K562 treated with DMSO at 1 percent for 12 hours (cell line): ENCODE data around the gene PCDHGB3. TPM values are rescaled to one million over a fixed set of nuclear protein-coding genes. Genes with fewer than 3 reads are reported as not detected.

Experiments
- total RNA-seq: library from RNA; unstranded; fragments of 300-600 nt; gene quantifications from 2 replicates; pipeline ENCODE4 v1.2.3, GENCODE V29; 2022; ENCODE audit not compliant: insufficient read depth

Gene PCDHGB3
- total RNA-seq, 1 experiment from 2014 or later: 1.2 TPM

GRCh38 chr5:141407790-141408505 is 37.9 kb downstream of the PCDHGB3 start, which contains the start of gene PCDHGB6:
Gene PCDHGB6, plus strand, starts transcription at chr5:141408021. Its CDS starts 182 bp downstream, at chr5:141408203.

DNA sequence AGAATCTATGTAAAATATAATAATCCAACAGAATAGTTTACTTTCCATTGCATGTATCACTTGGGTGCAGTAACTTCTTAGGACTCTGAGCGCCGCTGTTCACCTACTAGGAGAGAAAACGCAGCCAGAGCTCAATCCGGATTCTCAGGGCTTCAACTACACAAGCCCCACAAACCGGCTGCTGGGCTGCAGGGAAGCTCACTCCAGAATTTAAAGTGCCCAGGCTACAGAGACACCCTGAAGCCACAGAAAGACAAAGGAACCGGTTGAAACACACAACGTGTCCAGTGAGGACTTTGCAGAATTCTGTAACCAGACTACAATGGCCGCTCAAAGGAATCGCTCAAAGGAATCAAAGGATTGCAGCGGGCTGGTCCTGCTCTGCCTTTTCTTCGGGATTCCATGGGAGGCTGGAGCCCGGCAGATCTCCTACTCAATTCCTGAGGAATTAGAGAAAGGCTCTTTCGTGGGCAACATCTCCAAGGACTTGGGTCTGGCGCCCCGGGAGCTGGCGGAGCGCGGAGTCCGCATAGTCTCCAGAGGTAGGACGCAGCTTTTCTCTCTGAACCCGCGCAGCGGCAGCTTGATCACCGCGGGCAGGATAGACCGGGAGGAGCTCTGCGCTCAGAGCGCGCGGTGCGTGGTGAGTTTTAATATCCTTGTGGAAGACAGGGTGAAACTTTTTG is 43.0 kb downstream of the PCDHGB3 start, which contains the start of gene PCDHGA10:
PCDHGA10 (plus strand) TSS at position 134 of the 686 bp plus-strand sequence; CDS start at position 323, 189 bp downstream.

DNA sequence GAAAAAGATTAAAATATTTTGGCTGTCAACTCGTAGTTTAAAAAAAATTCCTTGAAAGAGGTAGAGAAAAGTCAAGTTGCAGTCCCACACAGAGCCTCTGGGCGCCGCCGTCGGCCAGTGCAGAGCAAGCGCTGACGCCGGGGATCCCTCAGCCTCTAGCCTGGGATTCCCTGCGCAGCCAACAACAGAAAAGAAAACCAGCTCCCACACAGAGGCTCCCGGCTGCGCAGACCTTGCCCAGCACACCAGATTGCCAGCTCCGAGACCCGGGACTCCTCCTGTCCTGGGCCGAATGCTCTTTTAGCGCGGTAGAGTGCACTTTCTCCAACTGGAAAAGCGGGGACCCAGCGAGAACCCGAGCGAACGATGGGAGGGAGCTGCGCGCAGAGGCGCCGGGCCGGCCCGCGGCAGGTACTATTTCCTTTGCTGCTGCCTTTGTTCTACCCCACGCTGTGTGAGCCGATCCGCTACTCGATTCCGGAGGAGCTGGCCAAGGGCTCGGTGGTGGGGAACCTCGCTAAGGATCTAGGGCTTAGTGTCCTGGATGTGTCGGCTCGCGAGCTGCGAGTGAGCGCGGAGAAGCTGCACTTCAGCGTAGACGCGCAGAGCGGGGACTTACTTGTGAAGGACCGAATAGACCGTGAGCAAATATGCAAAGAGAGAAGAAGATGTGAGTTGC is 47.6 kb downstream of the PCDHGB3 start, which contains the start of gene PCDHGB7:
PCDHGB7 (plus strand) TSS at position 184 of the 679 bp plus-strand sequence; CDS start at position 367, 183 bp downstream.

DNA sequence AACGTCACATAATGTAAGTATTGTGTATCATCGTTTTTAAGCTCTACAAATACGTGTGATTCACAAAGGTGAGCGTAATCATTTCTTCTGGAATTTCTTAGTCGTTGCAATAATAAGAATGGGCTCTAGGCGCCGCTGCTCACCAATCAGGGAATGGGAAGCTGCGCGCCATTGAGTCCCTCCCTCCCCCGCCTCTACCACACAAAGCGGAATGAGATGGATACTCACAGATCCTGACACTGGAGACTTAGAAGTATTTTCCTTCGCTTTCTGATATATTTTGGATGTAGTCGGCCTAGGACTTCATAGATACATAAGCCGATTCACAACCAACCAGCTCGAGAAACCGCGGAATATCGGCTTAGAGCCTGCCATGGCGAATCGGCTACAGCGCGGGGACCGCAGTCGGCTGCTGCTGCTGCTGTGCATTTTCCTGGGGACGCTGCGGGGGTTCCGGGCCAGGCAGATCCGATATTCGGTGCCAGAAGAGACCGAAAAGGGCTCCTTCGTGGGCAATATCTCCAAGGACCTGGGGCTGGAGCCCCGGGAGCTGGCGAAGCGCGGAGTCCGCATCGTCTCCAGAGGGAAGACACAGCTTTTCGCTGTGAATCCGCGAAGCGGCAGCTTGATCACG is 50.9 kb downstream of the PCDHGB3 start, which contains the start of gene PCDHGA11:
PCDHGA11 (plus strand) TSS at position 197 of the 634 bp plus-strand sequence; CDS start at position 374, 177 bp downstream.

Other genes with a start within 250 kb of the PCDHGB3 start
- gene PCDHB4, start 248.4 kb upstream of the PCDHGB3 start, total RNA-seq: not detected in 2 replicates
- 0.25 TPM in 1 of 2 replicates, not detected in the other for gene PCDHB5, start 235.0 kb upstream of the PCDHGB3 start, total RNA-seq
- not detected in 2 replicates for gene PCDHB6, start 220.2 kb upstream of the PCDHGB3 start, total RNA-seq
- gene PCDHB7, start 197.6 kb upstream of the PCDHGB3 start, total RNA-seq: not detected in 2 replicates
- not detected in 2 replicates for gene PCDHB8, start 192.5 kb upstream of the PCDHGB3 start, total RNA-seq
- 0.15 TPM in 1 of 2 replicates, not detected in the other for gene PCDHB16, start 187.9 kb upstream of the PCDHGB3 start, total RNA-seq
- not detected in 2 replicates for gene PCDHB9, start 183.1 kb upstream of the PCDHGB3 start, total RNA-seq
- not detected in 2 replicates for gene PCDHB10, start 177.9 kb upstream of the PCDHGB3 start, total RNA-seq
- gene PCDHB11, start 170.6 kb upstream of the PCDHGB3 start, total RNA-seq: not detected in 2 replicates
- not detected in 2 replicates for gene PCDHB12, start 161.5 kb upstream of the PCDHGB3 start, total RNA-seq
- gene PCDHB13, start 156.3 kb upstream of the PCDHGB3 start, total RNA-seq: 0.26 TPM in 1 of 2 replicates, not detected in the other
- not detected in 2 replicates for gene PCDHB14, start 146.9 kb upstream of the PCDHGB3 start, total RNA-seq
- gene PCDHB15, start 124.8 kb upstream of the PCDHGB3 start, total RNA-seq: 0.33 TPM in 1 of 2 replicates, not detected in the other
- gene SLC25A2, start 66.2 kb upstream of the PCDHGB3 start, total RNA-seq: not detected in 2 replicates
- 75.1 and 124 TPM in 2 replicates for gene TAF7, start 49.5 kb upstream of the PCDHGB3 start, total RNA-seq
- gene PCDHGA1, start 39.7 kb upstream of the PCDHGB3 start, total RNA-seq: 0.19 TPM in 1 of 2 replicates, not detected in the other
- 0.79 TPM in 1 of 2 replicates, not detected in the other for gene PCDHGA2, start 31.5 kb upstream of the PCDHGB3 start, total RNA-seq
- gene PCDHGA3, start 26.4 kb upstream of the PCDHGB3 start, total RNA-seq: 0.30 and 1.1 TPM in 2 replicates
- 0.28 TPM in 1 of 2 replicates, not detected in the other for gene PCDHGB1, start 20.1 kb upstream of the PCDHGB3 start, total RNA-seq
- 1.7 TPM in 1 of 2 replicates, not detected in the other for gene PCDHGA4, start 15.2 kb upstream of the PCDHGB3 start, total RNA-seq
- 0.52 TPM in 1 of 2 replicates, not detected in the other for gene PCDHGB2, start 10.2 kb upstream of the PCDHGB3 start, total RNA-seq
- gene PCDHGA5, start 6.1 kb upstream of the PCDHGB3 start, total RNA-seq: 0.33 TPM in 1 of 2 replicates, not detected in the other
- gene PCDHGA6, start 3.6 kb downstream of the PCDHGB3 start, total RNA-seq: 0.13 and 0.52 TPM in 2 replicates
- 0.23 TPM in 1 of 2 replicates, not detected in the other for gene PCDHGA7, start 12.5 kb downstream of the PCDHGB3 start, total RNA-seq
- 0.23 TPM in 1 of 2 replicates, not detected in the other for gene PCDHGB4, start 17.5 kb downstream of the PCDHGB3 start, total RNA-seq
- gene PCDHGA8, start 22.4 kb downstream of the PCDHGB3 start, total RNA-seq: 0.36 and 0.68 TPM in 2 replicates
- 0.50 and 0.74 TPM in 2 replicates for gene PCDHGB5, start 27.7 kb downstream of the PCDHGB3 start, total RNA-seq
- gene PCDHGA9, start 32.5 kb downstream of the PCDHGB3 start, total RNA-seq: 0.39 TPM in 1 of 2 replicates, not detected in the other
- not detected in 2 replicates for gene PCDHGB6, start 37.8 kb downstream of the PCDHGB3 start, total RNA-seq
- 0.19 TPM in 1 of 2 replicates, not detected in the other for gene PCDHGA10, start 42.7 kb downstream of the PCDHGB3 start, total RNA-seq
- gene PCDHGB7, start 47.4 kb downstream of the PCDHGB3 start, total RNA-seq: not detected in 2 replicates
- not detected in 2 replicates for gene PCDHGA11, start 50.8 kb downstream of the PCDHGB3 start, total RNA-seq
- not detected in 2 replicates for gene PCDHGA12, start 60.3 kb downstream of the PCDHGB3 start, total RNA-seq
- gene PCDHGC3, start 105.7 kb downstream of the PCDHGB3 start, total RNA-seq: not detected in 2 replicates
- not detected in 2 replicates for gene PCDHGC4, start 114.8 kb downstream of the PCDHGB3 start, total RNA-seq
- gene PCDHGC5, start 118.8 kb downstream of the PCDHGB3 start, total RNA-seq: not detected in 2 replicates
- 99.4 and 179 TPM in 2 replicates for gene DIAPH1, start 248.8 kb downstream of the PCDHGB3 start, total RNA-seq